HUES6 (cell line): ENCODE measurements around the gene LMNTD1.
"Not testable (repeated sequence)": the region's sequence is repeated elsewhere in the genome, so short reads cannot be mapped to it uniquely, and the experiment has no call there.

Experiments
- H3K27ac ChIP-seq: 2 replicates; pipeline ENCODE4 v1.7.0; 2013; ENCODE audit warnings: low read depth, mild to moderate bottlenecking, low read length, inconsistent platforms
- H3K27me3 ChIP-seq: 2 replicates; pipeline ENCODE4 v1.6.1; 2013; ENCODE audit warnings: low read length; ENCODE audit not compliant: control insufficient read depth, insufficient read depth
- H3K36me3 ChIP-seq: 2 replicates; pipeline ENCODE4 v1.6.1; 2013; ENCODE audit warnings: low read length; ENCODE audit not compliant: control insufficient read depth, insufficient read depth
- H3K4me1 ChIP-seq: 2 replicates; pipeline ENCODE4 v1.6.1; 2013; ENCODE audit warnings: low read length; ENCODE audit not compliant: control insufficient read depth, insufficient read depth
- H3K4me3 ChIP-seq: 2 replicates; pipeline ENCODE4 v1.5.1; 2013; ENCODE audit warnings: low read depth, low read length
- H3K9ac ChIP-seq: one replicate; pipeline ENCODE4 v1.6.1; 2013; ENCODE audit warnings: mild to moderate bottlenecking, low read length
- H3K9me3 ChIP-seq: 2 replicates; pipeline ENCODE4 v1.6.1; 2013; ENCODE audit warnings: low read depth, low read length; ENCODE audit not compliant: control insufficient read depth, insufficient read depth

Gene LMNTD1

GRCh38 chr12:25553098-25553497 lies at the start of gene LMNTD1:
TSS of gene LMNTD1 (minus strand) at chr12:25553283. CDS start at chr12:25552959, 324 bp downstream.
- Histone ChIP-seq H3K27ac (no peak within 1 kb of the TSS), H3K36me3 (no peaks in the 10 kb centered on the region), H3K9ac (no peak within 1 kb of the TSS), H3K9me3 (no peaks in the 10 kb centered on the region), H3K27me3 (no peaks in the 10 kb centered on the region), H3K4me3 (no peak within 1 kb of the TSS), H3K4me1 (no peaks in the 10 kb centered on the region)

DNA sequence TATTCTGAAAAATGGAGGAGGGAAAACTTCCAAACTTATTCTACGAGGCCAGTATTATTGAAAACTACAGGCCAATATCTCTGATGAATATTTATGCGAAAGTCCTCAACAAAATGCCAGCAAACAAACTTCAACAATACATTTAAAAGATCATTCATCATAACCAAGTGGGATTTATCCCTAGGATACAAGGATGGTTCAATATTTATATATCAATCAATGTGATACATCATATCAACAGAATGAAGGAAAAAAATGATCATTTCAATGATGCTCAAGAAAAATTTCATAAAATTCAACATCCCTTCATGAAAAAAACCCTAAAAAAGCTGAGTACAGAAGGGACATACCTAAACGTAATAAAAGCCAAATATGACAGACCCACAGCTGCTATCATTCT lies 45.9 kb upstream of the LMNTD1 start:
- H3K27me3 ChIP-seq: no peaks in the 10 kb centered on the region
- no peak overlapping the region for H3K9ac ChIP-seq
- H3K4me3 ChIP-seq: no peak overlapping the region
- H3K9me3 ChIP-seq: peaks cover 3% of the 10 kb centered on the region; the same call in 1 of the 2 replicates
- H3K27ac ChIP-seq: no peak overlapping the region
- no peaks in the 10 kb centered on the region for H3K36me3 ChIP-seq
- no peaks in the 10 kb centered on the region for H3K4me1 ChIP-seq

DNA sequence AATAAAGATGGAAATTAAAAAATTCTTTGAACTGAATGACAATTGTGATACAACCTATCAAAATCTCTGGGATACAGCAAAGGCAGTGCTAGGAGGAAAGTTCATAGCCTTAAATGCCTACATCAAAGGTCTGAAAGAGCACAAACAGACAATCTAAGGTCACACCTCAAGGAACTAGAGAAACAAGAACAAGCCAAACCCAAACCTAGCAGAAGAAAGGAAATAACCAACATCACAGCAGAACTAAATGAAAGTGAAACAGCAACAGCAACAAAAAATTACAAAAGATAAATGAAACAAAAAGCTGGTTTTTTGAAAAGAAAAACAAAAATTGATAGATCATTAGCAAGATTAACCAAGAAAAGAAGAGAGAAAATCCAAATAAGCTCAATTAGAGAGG lies 42.4 kb upstream of the LMNTD1 start:
- H3K27me3 ChIP-seq, H3K9ac ChIP-seq, H3K27ac ChIP-seq, H3K36me3 ChIP-seq, H3K4me1 ChIP-seq, H3K4me3 ChIP-seq, H3K9me3 ChIP-seq: not testable (repeated sequence)

GRCh38 chr12:25594376-25594775 lies 41.3 kb upstream of the LMNTD1 start:
- Histone ChIP-seq H3K36me3 (no peaks in the 10 kb centered on the region), H3K27me3 (no peaks in the 10 kb centered on the region), H3K4me1 (no peaks in the 10 kb centered on the region), H3K9me3 (peaks cover 5% of the 10 kb centered on the region), H3K9ac (no peak overlapping the region), H3K4me3 (no peak overlapping the region), H3K27ac (no peak overlapping the region)

DNA sequence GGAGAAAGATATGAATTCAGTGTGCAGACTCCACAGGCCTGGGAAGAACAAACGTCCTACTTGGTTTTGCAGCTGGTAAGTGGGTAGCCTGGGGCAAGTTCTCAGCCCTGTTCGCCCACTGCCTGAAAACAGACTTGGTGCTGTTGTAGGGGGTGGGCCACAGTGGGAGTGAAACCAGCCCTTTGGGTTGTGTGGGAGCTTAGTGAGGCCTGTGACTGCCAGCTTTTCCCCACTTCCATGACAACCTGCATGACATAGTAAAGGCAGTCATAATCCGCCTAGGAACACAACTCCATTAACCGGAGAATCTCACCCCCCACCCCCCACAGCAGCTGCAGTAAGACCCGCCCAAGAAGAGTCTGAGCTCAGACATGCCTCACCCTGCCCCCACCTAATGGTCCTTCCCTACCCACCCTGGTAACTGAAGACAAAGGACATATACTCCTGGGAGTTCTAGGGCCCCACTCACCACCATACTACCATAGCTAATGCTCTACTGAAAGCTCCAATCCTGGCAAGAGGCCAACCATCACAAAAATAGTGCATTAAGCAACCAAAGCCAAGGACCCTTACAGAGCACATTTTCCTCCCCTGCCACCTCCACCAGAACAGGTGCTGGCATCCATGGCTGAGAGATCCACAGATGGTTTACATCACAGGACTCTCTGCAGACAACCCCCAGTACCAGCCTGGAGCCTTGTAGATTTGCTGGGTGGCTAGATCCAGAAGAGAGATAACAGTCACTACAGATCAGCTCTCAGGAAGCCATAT lies 39.8 kb upstream of the LMNTD1 start:
- Histone ChIP-seq H3K27me3 (no peaks in the 10 kb centered on the region), H3K4me3 (no peak overlapping the region), H3K36me3 (no peaks in the 10 kb centered on the region), H3K27ac (no peak overlapping the region), H3K9me3 (peaks cover 3% of the 10 kb centered on the region; the same call in 1 of the 2 replicates), H3K9ac (no peak overlapping the region), H3K4me1 (no peaks in the 10 kb centered on the region)

GRCh38 chr12:25591144-25591543 lies 38.1 kb upstream of the LMNTD1 start:
- H3K27ac ChIP-seq: no peak overlapping the region
- no peaks in the 10 kb centered on the region for H3K27me3 ChIP-seq
- H3K9ac ChIP-seq: no peak overlapping the region
- no peaks in the 10 kb centered on the region for H3K4me1 ChIP-seq
- H3K9me3 ChIP-seq: peaks cover 5% of the 10 kb centered on the region
- H3K36me3 ChIP-seq: no peaks in the 10 kb centered on the region
- H3K4me3 ChIP-seq: no peak overlapping the region

DNA sequence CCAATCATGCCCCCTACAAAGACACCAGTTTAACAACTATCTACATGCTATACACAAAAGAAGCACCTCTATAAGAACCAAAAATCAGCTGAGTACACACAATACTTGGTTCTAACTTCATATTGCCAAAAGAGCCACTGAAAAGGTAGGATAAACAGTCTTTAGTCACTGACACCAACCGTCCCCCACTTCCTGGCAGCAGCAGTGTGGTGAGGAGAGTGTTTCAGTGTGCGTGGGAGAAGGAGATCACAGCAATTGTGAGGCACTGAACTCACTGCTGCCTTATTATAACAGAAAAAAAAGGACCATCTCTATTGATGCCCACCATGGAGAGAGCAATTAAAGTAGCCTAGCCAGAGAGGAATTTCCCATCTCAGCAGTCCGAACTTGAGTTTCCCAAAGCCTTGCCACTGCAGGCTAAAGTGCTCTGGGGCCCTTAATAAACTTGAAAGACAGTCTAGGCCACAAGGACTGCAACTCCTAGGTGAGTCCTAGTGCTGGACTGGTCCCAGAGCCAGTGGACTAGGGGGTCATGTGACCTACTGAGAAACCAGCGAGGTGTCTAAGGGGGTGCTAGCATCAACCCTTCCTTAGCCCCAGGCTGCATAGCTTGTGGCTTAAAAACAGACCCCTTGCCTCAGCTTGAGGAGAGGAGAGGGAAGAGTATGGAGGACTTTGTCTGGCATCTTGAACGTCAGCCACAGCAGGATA lies 37.1 kb upstream of the LMNTD1 start:
- H3K27me3 ChIP-seq: no peaks in the 10 kb centered on the region
- no peaks in the 10 kb centered on the region for H3K4me1 ChIP-seq
- no peak overlapping the region for H3K27ac ChIP-seq
- H3K9ac ChIP-seq: no peak overlapping the region
- H3K4me3 ChIP-seq: no peak overlapping the region
- peaks cover 5% of the 10 kb centered on the region for H3K9me3 ChIP-seq
- H3K36me3 ChIP-seq: no peaks in the 10 kb centered on the region

DNA sequence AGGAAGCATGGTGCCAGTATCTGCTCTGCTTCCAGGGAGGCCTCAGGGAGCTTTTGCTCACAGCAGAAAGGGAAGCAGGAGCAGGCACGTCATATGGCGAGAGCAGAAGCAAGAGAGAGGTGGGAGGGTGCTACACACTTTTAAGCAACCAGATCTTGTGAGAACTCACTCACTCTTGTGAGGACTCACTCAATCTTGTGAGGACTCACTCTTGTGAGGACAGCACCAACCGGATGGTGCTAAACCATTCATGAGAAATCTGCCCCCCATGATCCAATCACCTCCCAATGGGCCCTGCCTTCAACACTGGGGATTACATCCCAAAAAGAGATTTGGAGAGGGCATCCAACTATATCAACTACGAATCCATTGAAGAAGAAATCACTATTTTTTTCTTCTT lies 34.3 kb upstream of the LMNTD1 start:
- no peaks in the 10 kb centered on the region for H3K27me3 ChIP-seq
- no peak overlapping the region for H3K4me3 ChIP-seq
- no peak overlapping the region for H3K27ac ChIP-seq

GRCh38 chr12:25585662-25586061 lies 32.6 kb upstream of the LMNTD1 start:
- no peak overlapping the region for H3K4me3 ChIP-seq
- H3K9ac ChIP-seq: no peak overlapping the region

More for the DNA sequence above, 34.3 kb upstream of the LMNTD1 start:
- H3K9ac ChIP-seq: no peak overlapping the region
- no peaks in the 10 kb centered on the region for H3K36me3 ChIP-seq
- no peaks in the 10 kb centered on the region for H3K4me1 ChIP-seq
- peaks cover 3% of the 10 kb centered on the region; the same call in 1 of the 2 replicates for H3K9me3 ChIP-seq

DNA sequence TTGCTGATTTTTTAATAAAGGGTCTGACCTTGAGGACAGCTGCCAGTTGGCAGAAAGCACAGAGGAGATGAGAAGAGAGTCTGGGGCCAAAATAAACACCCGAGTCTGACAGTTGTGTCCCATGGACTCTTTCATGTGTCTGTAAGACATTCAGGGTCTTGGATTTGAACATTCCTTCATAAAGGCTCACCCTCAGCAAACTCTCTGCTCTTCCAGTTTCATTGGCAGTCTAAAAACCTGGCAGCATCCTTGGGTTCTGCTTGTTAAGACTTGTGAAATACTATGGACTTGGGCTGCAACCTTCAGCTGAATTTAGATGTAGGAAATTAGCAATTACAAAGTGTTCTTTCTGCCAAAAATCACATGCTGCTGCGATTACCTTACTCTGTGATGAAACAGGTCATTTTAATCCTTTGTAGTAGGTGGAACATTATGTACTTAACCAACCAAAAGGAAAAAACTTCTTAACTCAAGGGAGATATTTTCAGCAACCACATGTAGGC lies 32.0 kb upstream of the LMNTD1 start:
- Histone ChIP-seq H3K4me3 (no peak overlapping the region), H3K4me1 (no peaks in the 10 kb centered on the region), H3K9ac (no peak overlapping the region), H3K27ac (no peak overlapping the region), H3K27me3 (no peaks in the 10 kb centered on the region), H3K9me3 (peaks cover 3% of the 10 kb centered on the region; the same call in 1 of the 2 replicates), H3K36me3 (no peaks in the 10 kb centered on the region)

More at GRCh38 chr12:25585662-25586061, 32.6 kb upstream of the LMNTD1 start:
- Histone ChIP-seq H3K36me3 (no peaks in the 10 kb centered on the region), H3K9me3 (peaks cover 3% of the 10 kb centered on the region; the same call in 1 of the 2 replicates), H3K4me1 (no peaks in the 10 kb centered on the region), H3K27me3 (no peaks in the 10 kb centered on the region), H3K27ac (no peak overlapping the region)

DNA sequence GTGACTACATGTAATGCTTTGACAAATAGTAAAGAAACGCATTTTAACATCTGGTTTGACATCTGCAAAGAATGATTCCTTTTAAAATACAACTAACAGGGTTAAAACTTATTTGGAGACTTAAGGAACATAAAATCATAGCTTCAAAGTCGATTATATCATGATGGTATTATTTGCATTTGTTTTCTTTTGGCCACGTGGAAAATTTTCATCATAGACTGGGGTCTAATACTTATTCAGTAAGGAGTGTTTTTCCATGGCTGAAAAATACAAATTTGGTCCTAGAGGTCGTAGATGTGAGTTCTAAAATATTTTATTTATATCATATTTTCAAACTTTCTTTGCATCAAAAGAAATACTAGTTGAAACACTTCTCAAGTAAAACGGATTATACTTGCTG lies 31.5 kb upstream of the LMNTD1 start:
- Histone ChIP-seq H3K27me3 (no peaks in the 10 kb centered on the region), H3K9me3 (peaks cover 3% of the 10 kb centered on the region; the same call in 1 of the 2 replicates), H3K4me1 (no peaks in the 10 kb centered on the region), H3K36me3 (no peaks in the 10 kb centered on the region), H3K27ac (no peak overlapping the region), H3K4me3 (no peak overlapping the region), H3K9ac (no peak overlapping the region)
